ENCODE data around the gene ZBTB2. TPM values are rescaled to one million over a fixed set of nuclear protein-coding genes. Genes with fewer than 3 reads are reported as not detected.
"Not testable (repeated sequence)": the region's sequence is repeated elsewhere in the genome, so short reads cannot be mapped to it uniquely, and the experiment has no call there.

The ZBTB2 gene
- total RNA-seq, 1 experiment from 2014 or later, result 31.4 TPM

DNA sequence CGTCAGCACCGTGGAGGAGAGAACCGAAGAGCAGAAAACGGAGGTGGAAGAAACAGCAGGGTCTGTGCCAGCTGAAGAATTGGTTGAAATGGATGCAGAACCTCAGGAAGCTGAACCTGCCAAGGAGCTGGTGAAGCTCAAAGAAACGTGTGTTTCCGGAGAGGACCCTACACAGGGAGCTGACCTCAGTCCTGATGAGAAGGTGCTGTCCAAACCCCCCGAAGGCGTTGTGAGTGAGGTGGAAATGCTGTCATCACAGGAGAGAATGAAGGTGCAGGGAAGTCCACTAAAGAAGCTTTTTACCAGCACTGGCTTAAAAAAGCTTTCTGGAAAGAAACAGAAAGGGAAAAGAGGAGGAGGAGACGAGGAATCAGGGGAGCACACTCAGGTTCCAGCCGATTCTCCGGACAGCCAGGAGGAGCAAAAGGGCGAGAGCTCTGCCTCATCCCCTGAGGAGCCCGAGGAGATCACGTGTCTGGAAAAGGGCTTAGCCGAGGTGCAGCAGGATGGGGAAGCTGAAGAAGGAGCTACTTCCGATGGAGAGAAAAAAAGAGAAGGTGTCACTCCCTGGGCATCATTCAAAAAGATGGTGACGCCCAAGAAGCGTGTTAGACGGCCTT lies 41.6 kb downstream of the ZBTB2 start:
- H2BK5ac ChIP-seq (ENCODE audit: insufficient read length, low read length), result no peak overlapping the region

DNA sequence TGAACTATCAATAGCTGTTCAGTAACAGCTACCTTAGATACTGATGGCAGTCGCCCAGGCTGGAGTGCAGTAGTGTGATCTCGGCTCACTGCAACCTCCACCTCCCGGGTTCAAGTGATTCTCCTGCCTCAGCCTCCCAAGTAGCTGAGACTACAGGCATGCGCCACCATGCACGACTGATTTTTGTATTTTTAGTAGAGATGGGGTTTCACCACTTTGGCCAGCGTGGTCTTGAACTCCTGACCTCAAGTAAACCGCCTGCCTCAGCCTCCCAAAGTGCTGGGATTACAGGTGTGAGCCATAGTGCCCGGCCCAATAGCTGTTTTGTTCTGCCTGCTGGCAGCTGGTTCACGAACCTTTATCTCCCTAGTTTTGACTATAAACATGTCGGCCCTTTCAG lies 48.6 kb downstream of the ZBTB2 start:
- not testable (repeated sequence) for H3K79me1 ChIP-seq (ENCODE audit: insufficient read depth, low read depth, low read length, poor library complexity, severe bottlenecking); H3K27ac ChIP-seq (ENCODE audit: insufficient read length, low read depth, low read length); H3K4me1 Mint-ChIP-seq; H3K27ac Mint-ChIP-seq; H2BK12ac ChIP-seq (ENCODE audit: insufficient read length, low read depth, low read length); H3K27me3 ChIP-seq (ENCODE audit: insufficient read depth, low read length); H4K20me1 ChIP-seq (ENCODE audit: control insufficient read depth, insufficient read depth, insufficient read length); H3K23ac ChIP-seq (ENCODE audit: insufficient read length, low read depth, low read length); H3K4ac ChIP-seq (ENCODE audit: low read depth, low read length); H2BK5ac ChIP-seq (ENCODE audit: insufficient read length, low read length); H3K56ac ChIP-seq (ENCODE audit: insufficient read length, low read depth, low read length); H4K91ac ChIP-seq (ENCODE audit: insufficient read length, low read depth, low read length); H3K9me3 ChIP-seq (ENCODE audit: control insufficient read depth, low read depth, low read length); H3K4me1 ChIP-seq (ENCODE audit: insufficient read depth, low read length); H3K4me2 ChIP-seq (ENCODE audit: insufficient read depth, insufficient read length, low read length); H3K4me3 Mint-ChIP-seq; H3K36me3 Mint-ChIP-seq (ENCODE audit: insufficient read depth in 1 of 3, low read depth in 3 of 3); H2AFZ ChIP-seq (ENCODE audit: low read length); H2AK5ac ChIP-seq (ENCODE audit: insufficient read length, low read length); H3K14ac ChIP-seq (ENCODE audit: insufficient read depth, low read length); H3K79me2 ChIP-seq (ENCODE audit: insufficient read depth, low read length); H3K9ac ChIP-seq (ENCODE audit: extremely low read depth, insufficient read length, low read length); H2BK20ac ChIP-seq (ENCODE audit: low read depth, low read length, poor library complexity, severe bottlenecking); H3K9me3 Mint-ChIP-seq; H2BK120ac ChIP-seq (ENCODE audit: low read depth, low read length, poor library complexity, severe bottlenecking); H3T11ph ChIP-seq (ENCODE audit: low read length); H3K23me2 ChIP-seq (ENCODE audit: insufficient read length, low read depth, low read length, poor library complexity, severe bottlenecking); DNase-seq; H4K5ac ChIP-seq (ENCODE audit: insufficient read length, low read depth, low read length); H4K8ac ChIP-seq (replicated peaks; ENCODE audit: insufficient read length, low read depth, low read length); H3K27me3 Mint-ChIP-seq (ENCODE audit: low read depth); H3K18ac ChIP-seq (ENCODE audit: insufficient read length, low read depth, low read length); H2BK15ac ChIP-seq (ENCODE audit: low read depth, low read length)
- WGBS (ENCODE audit: extremely low coverage, insufficient read length, low lambda C conversion rate), result no CpG with 5 or more reads among the region's 10 CpGs

More for the DNA sequence above, 41.6 kb downstream of the ZBTB2 start:
- H3K27me3 Mint-ChIP-seq (ENCODE audit: low read depth), result no peaks in the 10 kb centered on the region
- Histone ChIP-seq H3K79me2 (ENCODE audit: insufficient read depth, low read length) (no peaks in the 10 kb centered on the region), H4K5ac (ENCODE audit: insufficient read length, low read depth, low read length) (no peak overlapping the region), H3K56ac (ENCODE audit: insufficient read length, low read depth, low read length) (no peak overlapping the region), H3K23ac (ENCODE audit: insufficient read length, low read depth, low read length) (no peak overlapping the region), H3K79me1 (ENCODE audit: insufficient read depth, low read depth, low read length, poor library complexity, severe bottlenecking) (no peaks in the 10 kb centered on the region), H2AK5ac (ENCODE audit: insufficient read length, low read length) (no peak overlapping the region), H3K23me2 (ENCODE audit: insufficient read length, low read depth, low read length, poor library complexity, severe bottlenecking) (no peaks in the 10 kb centered on the region), H3K4me2 (ENCODE audit: insufficient read depth, insufficient read length, low read length) (no peak overlapping the region), H2BK20ac (ENCODE audit: low read depth, low read length, poor library complexity, severe bottlenecking) (no peak overlapping the region), H3K27me3 (ENCODE audit: insufficient read depth, low read length) (no peaks in the 10 kb centered on the region), H4K20me1 (ENCODE audit: control insufficient read depth, insufficient read depth, insufficient read length) (no peaks in the 10 kb centered on the region), H3K14ac (ENCODE audit: insufficient read depth, low read length) (no peak overlapping the region), H3K9me3 (ENCODE audit: control insufficient read depth, low read depth, low read length) (no peaks in the 10 kb centered on the region), H2BK120ac (ENCODE audit: low read depth, low read length, poor library complexity, severe bottlenecking) (no peak overlapping the region), H3K4ac (ENCODE audit: low read depth, low read length) (no peak overlapping the region), H3K9ac (ENCODE audit: extremely low read depth, insufficient read length, low read length) (no peak overlapping the region), H2BK12ac (ENCODE audit: insufficient read length, low read depth, low read length) (no peak overlapping the region), H4K8ac (replicated peaks; ENCODE audit: insufficient read length, low read depth, low read length) (no peak overlapping the region), H2AFZ (ENCODE audit: low read length) (no peak overlapping the region), H2BK15ac (ENCODE audit: low read depth, low read length) (no peak overlapping the region), H3T11ph (ENCODE audit: low read length) (no peak overlapping the region), H3K4me1 (ENCODE audit: insufficient read depth, low read length) (no peaks in the 10 kb centered on the region), H3K27ac (ENCODE audit: insufficient read length, low read depth, low read length) (no peak overlapping the region), H3K18ac (ENCODE audit: insufficient read length, low read depth, low read length) (no peak overlapping the region), H4K91ac (ENCODE audit: insufficient read length, low read depth, low read length) (no peak overlapping the region)
- TF ChIP-seq, protein P1, sequence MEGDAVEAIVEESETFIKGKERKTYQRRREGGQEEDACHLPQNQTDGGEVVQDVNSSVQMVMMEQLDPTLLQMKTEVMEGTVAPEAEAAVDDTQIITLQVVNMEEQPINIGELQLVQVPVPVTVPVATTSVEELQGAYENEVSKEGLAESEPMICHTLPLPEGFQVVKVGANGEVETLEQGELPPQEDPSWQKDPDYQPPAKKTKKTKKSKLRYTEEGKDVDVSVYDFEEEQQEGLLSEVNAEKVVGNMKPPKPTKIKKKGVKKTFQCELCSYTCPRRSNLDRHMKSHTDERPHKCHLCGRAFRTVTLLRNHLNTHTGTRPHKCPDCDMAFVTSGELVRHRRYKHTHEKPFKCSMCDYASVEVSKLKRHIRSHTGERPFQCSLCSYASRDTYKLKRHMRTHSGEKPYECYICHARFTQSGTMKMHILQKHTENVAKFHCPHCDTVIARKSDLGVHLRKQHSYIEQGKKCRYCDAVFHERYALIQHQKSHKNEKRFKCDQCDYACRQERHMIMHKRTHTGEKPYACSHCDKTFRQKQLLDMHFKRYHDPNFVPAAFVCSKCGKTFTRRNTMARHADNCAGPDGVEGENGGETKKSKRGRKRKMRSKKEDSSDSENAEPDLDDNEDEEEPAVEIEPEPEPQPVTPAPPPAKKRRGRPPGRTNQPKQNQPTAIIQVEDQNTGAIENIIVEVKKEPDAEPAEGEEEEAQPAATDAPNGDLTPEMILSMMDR (conservative IDR thresholded peaks at IDR 0.05), result no peak
- H3K4me3 Mint-ChIP-seq, result no peak overlapping the region
- no peak overlapping the region; a peak in 1 of 7 replicates for H3K27ac Mint-ChIP-seq
- no peak for DNase-seq
- WGBS (ENCODE audit: extremely low coverage, insufficient read length, low lambda C conversion rate), result no CpG with 5 or more reads among the region's 19 CpGs
- H3K9me3 Mint-ChIP-seq, result no peaks in the 10 kb centered on the region
- H3K4me1 Mint-ChIP-seq, result no peaks in the 10 kb centered on the region
- H3K36me3 Mint-ChIP-seq (ENCODE audit: insufficient read depth in 1 of 3, low read depth in 3 of 3), result peaks cover 7 to 21% (median 19%) of the 10 kb centered on the region in 3 experiments; a peak in 5 of 7 replicates
